A549 (cell line): ENCODE data around the gene SALL4. TPM values are rescaled to one million over a fixed set of nuclear protein-coding genes. Genes with fewer than 3 reads are reported as not detected.

Source experiments
- ATAC-seq, 2 experiments: fragments of 200-7000 bp in 1 of 2; fragments of >200 bp in 1 of 2; cut with Nextera tagmentation in 1 of 2; cut with Tn5 transposase in 1 of 2; 3 replicates each; pipeline versions ENCODE4 v1.8.0 to v1.9.1; 2018 to 2020; ENCODE audit warnings: mild to moderate bottlenecking in 1 of 2, moderate library complexity in 1 of 2
- CTCF ChIA-PET: fragments of 300-600 bp; sonication (Branson Sonifier 250); formaldehyde crosslinking; extraction: SDS; loops from one replicate; lab custom pipeline; 2021; ENCODE audit warnings: antibody characterized with exemption, inconsistent platforms; lab: Yijun Ruan, JAX
- POLR2A ChIA-PET: fragments of 350-600 bp; formaldehyde crosslinking; extraction: SDS; loops from one replicate; lab custom pipeline; 2021; ENCODE audit warnings: antibody characterized with exemption, inconsistent platforms; lab: Yijun Ruan, JAX
- DNase-seq, 2 experiments: peaks; one replicate each; pipeline versions ENCODE4 v3.0.0 to v3.0.0-alpha.2; 2011 to 2016; ENCODE audit warnings: low read depth in 1 of 2, low spot score in 1 of 2
- FAIRE-seq: peaks from 2 replicates; lab custom pipeline; 2011; peaks lifted over from hg19 to GRCh38; lab: Jason Lieb, UNC
- H3K27ac ChIP-seq, 2 experiments: fragments of >200 bp; sonication (Bioruptor Twin); formaldehyde crosslinking; 3 replicates each; pipeline ENCODE4 v1.5.1; 2016 to 2017
- H3K4me1 ChIP-seq: fragments of >200 bp; sonication (Bioruptor Twin); formaldehyde crosslinking; 3 replicates; pipeline ENCODE4 v1.6.1; 2016
- H3K4me2 ChIP-seq: fragments of >200 bp; sonication (Bioruptor Twin); formaldehyde crosslinking; 3 replicates; pipeline ENCODE4 v1.6.1; 2016
- H3K4me3 ChIP-seq: fragments of >200 bp; sonication (Bioruptor Twin); formaldehyde crosslinking; 3 replicates; pipeline ENCODE4 v1.5.1; 2016
- H3K9me3 ChIP-seq: fragments of >200 bp; sonication (Bioruptor Twin); formaldehyde crosslinking; 3 replicates; pipeline ENCODE4 v1.6.1; 2016
- BHLHE40 ChIP-seq: IDR thresholded peaks from 2 replicates; pipeline ENCODE4 v1.6.1; 2012; ENCODE audit warnings: low read depth, low read length, inconsistent platforms
- CBX8 ChIP-seq: fragments of 200-600 bp; sonication (generic); IDR thresholded peaks from 2 replicates; pipeline ENCODE4 v1.6.1; 2016
- CEBPB ChIP-seq, 2 experiments: fragments of >200 bp in 1 of 2; sonication (Bioruptor Twin) in 1 of 2; formaldehyde crosslinking in 1 of 2; IDR thresholded peaks; 2 replicates each; pipeline ENCODE4 v1.6.1; 2012 to 2016
- CHD4 ChIP-seq: fragments of 200-600 bp; sonication (generic); IDR thresholded peaks from 2 replicates; pipeline ENCODE4 v1.6.1; 2016; ENCODE audit warnings: antibody characterized with exemption, mild to moderate bottlenecking, borderline replicate concordance
- EHMT2 ChIP-seq: fragments of 200-600 bp; sonication (generic); IDR thresholded peaks from 2 replicates; pipeline ENCODE4 v1.6.1; 2016; ENCODE audit warnings: antibody characterized with exemption, low read depth, mild to moderate bottlenecking, moderate library complexity
- ELK1 ChIP-seq: fragments of 150-350 bp; IDR thresholded peaks from 2 replicates; pipeline ENCODE4 v1.6.1; 2014; ENCODE audit warnings: low read depth, mild to moderate bottlenecking, low read length
- EP300 ChIP-seq, 2 experiments: fragments of >200 bp; sonication (Bioruptor Twin); formaldehyde crosslinking; IDR thresholded peaks; 2 replicates in 1 of 2; 3 replicates in 1 of 2; pipeline ENCODE4 v1.6.1; 2016 to 2017
- FOSB ChIP-seq: fragments of 250-450 bp; sonication (Bioruptor Pico); IDR thresholded peaks from 2 replicates; pipeline ENCODE4 v1.5.0; 2020; ENCODE audit warnings: mild to moderate bottlenecking, moderate library complexity
- FOSL2 ChIP-seq, 2 experiments: fragments of 450-650 bp in 1 of 2; fragments of >200 bp in 1 of 2; sonication (Bioruptor Twin) in 1 of 2; formaldehyde crosslinking; IDR thresholded peaks; 2 replicates each; pipeline versions ENCODE4 v1.5.0 to v1.6.1; 2016 to 2020; ENCODE audit warnings: mild to moderate bottlenecking in 1 of 2, moderate library complexity in 1 of 2
- GATA3 ChIP-seq: IDR thresholded peaks from 2 replicates; pipeline ENCODE4 v1.6.1; 2012; ENCODE audit warnings: borderline replicate concordance
- HDAC2 ChIP-seq: fragments of 200-600 bp; sonication (generic); IDR thresholded peaks from 2 replicates; pipeline ENCODE4 v1.6.1; 2016
- HOXA7 ChIP-seq: fragments of 250-450 bp; sonication (Bioruptor Pico); IDR thresholded peaks from 2 replicates; pipeline ENCODE4 v1.5.0; 2020; ENCODE audit warnings: mild to moderate bottlenecking, moderate library complexity
- HOXB13 ChIP-seq: fragments of 250-450 bp; sonication (Bioruptor Pico); IDR thresholded peaks from 2 replicates; pipeline ENCODE4 v1.5.0; 2020; ENCODE audit warnings: low read depth, mild to moderate bottlenecking, moderate library complexity
- MAFK ChIP-seq: fragments of 450-650 bp; IDR thresholded peaks from 2 replicates; pipeline ENCODE4 v1.6.1; 2014; ENCODE audit not compliant: partially characterized antibody
- MYC ChIP-seq: IDR thresholded peaks from 2 replicates; pipeline ENCODE4 v1.6.1; 2012; ENCODE audit warnings: mild to moderate bottlenecking, inconsistent platforms, low read length, improper control_type of control experiment, borderline replicate concordance
- NFE2L2 ChIP-seq: fragments of 150-350 bp; conservative IDR thresholded peaks from 2 replicates; pipeline ENCODE4 v1.6.1; 2014; ENCODE audit warnings: low read length
- PHF8 ChIP-seq: fragments of 200-600 bp; sonication (generic); IDR thresholded peaks from 2 replicates; pipeline ENCODE4 v1.6.1; 2016; ENCODE audit warnings: low read depth, mild to moderate bottlenecking, antibody characterized with exemption, moderate library complexity, borderline replicate concordance
- POLR2AphosphoS2 ChIP-seq: conservative IDR thresholded peaks from 2 replicates; pipeline ENCODE4 v1.6.1; 2012; ENCODE audit warnings: low read length, improper control_type of control experiment, inconsistent platforms
- RARB ChIP-seq: fragments of 250-450 bp; sonication (Bioruptor Pico); IDR thresholded peaks from 2 replicates; pipeline ENCODE4 v1.8.0; 2021; ENCODE audit warnings: mild to moderate bottlenecking, moderate library complexity
- RNF2 ChIP-seq: fragments of 200-600 bp; sonication (generic); IDR thresholded peaks from 2 replicates; pipeline ENCODE4 v1.6.1; 2016; ENCODE audit warnings: low read depth, mild to moderate bottlenecking, antibody characterized with exemption, moderate library complexity, borderline replicate concordance
- SMC3 ChIP-seq: fragments of >200 bp; sonication (Bioruptor Twin); formaldehyde crosslinking; IDR thresholded peaks from 3 replicates; pipeline ENCODE4 v1.6.1; 2018; ENCODE audit warnings: inconsistent platforms
- TFCP2L1 ChIP-seq: fragments of 250-450 bp; sonication (Bioruptor Pico); IDR thresholded peaks from 2 replicates; pipeline ENCODE4 v1.5.0; 2021; ENCODE audit warnings: mild to moderate bottlenecking
- TP53 ChIP-seq: fragments of 250-450 bp; sonication (Bioruptor Pico); IDR thresholded peaks from 2 replicates; pipeline ENCODE4 v1.5.0; 2021; ENCODE audit warnings: mild to moderate bottlenecking, moderate library complexity
- ZFP36 ChIP-seq: fragments of 450-650 bp; IDR thresholded peaks from 2 replicates; pipeline ENCODE4 v1.6.1; 2014; ENCODE audit warnings: borderline replicate concordance; ENCODE audit not compliant: partially characterized antibody
- ZSCAN20 ChIP-seq: fragments of 250-450 bp; sonication (Bioruptor Pico); IDR thresholded peaks from 2 replicates; pipeline ENCODE4 v1.8.0; 2022; ENCODE audit warnings: mild to moderate bottlenecking, moderate library complexity
- WGBS: methylation state at CpG from one replicate; pipeline ENCODE4 v1.1.6; 2017; ENCODE audit errors: missing lambda C conversion rate; 5-methylcytosine and 5-hydroxymethylcytosine counted together
- polyA plus RNA-seq, 4 experiments: library from polyadenylated mRNA; depleted of rRNA in 3 of 4; stranded (reverse); fragments of >200 nt; fragmentation: RNase III in 1 of 4; extraction: RNeasy Plus Mini Kit Qiagen cat#74134 plus additional on column Dnase treatment in 1 of 4; gene quantifications; 2 replicates in 3 of 4; 3 replicates in 1 of 4; pipeline ENCODE4 v1.2.3, GENCODE V29; 2011 to 2017
- TF ChIP-seq, protein P1 (sequence below): fragments of >200 bp; sonication (Bioruptor Twin); formaldehyde crosslinking; IDR thresholded peaks from 2 replicates; pipeline ENCODE4 v1.6.1; 2016
- TF ChIP-seq, protein P2 (sequence below): IDR thresholded peaks from 2 replicates; pipeline ENCODE4 v1.6.1; 2012
- TF ChIP-seq, protein P3 (sequence below): fragments of 250-450 bp; sonication (Bioruptor Pico); IDR thresholded peaks from 2 replicates; pipeline ENCODE4 v1.5.0; 2021; ENCODE audit warnings: mild to moderate bottlenecking, moderate library complexity, borderline replicate concordance

The SALL4 gene
- polyA plus RNA-seq, 2 of the 4 experiments (the other 2 are of a cell fraction) = 2.3 to 7.6 TPM

DNA sequence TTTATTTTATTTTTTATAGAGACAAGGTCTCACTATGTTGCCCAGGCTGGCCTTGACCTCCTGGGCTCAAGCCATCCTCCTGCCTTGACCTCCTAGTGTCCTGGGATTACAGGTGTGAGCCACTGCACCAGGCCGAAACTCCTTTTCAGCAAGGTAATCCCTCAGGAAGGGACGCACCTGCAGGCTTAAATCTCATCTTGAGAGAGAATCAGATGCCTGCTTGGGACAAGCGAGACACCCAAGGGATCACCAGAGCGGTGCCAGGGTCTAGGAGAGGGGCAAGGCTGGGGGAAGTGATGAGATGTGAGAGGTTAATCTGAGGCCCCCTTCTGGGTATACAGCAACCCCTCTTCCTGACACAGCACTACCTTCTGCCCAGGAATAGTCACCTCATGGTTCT lies 30.1 kb downstream of the SALL4 start:
- CTCF ChIA-PET = no interaction called here
- H3K4me3 ChIP-seq = no peak overlapping the region
- 92% methylated on average over 4 of the region's 4 CpGs for WGBS

GRCh38 chr20:51769976-51770615 lies 32.2 kb downstream of the SALL4 start:
- WGBS = 97% methylated on average over 9 of the region's 9 CpGs
- TF ChIP-seq CBX8 (no peak), PHF8 (no peak), CEBPB (IDR thresholded peaks at IDR 0.05) (no peak), BHLHE40 (no peak)
- TF ChIP-seq, protein P1, sequence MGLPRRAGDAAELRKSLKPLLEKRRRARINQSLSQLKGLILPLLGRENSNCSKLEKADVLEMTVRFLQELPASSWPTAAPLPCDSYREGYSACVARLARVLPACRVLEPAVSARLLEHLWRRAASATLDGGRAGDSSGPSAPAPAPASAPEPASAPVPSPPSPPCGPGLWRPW = no peak
- Histone ChIP-seq H3K4me2 (no peak overlapping the region), H3K27ac (no peak overlapping the region), H3K4me1 (peaks cover 9% of the 10 kb centered on the region; the same call in 2 of the 3 replicates), H3K4me3 (no peak overlapping the region), H3K9me3 (no peaks in the 10 kb centered on the region)
- ATAC-seq (no peak), FAIRE-seq (no peak), DNase-seq (no peak)
- ChIA-PET CTCF (interaction anchor here (0.6 kb wide), 1 partner anchor 132 kb away, joined by 7 read pairs; no protein-coding TSS in a partner anchor), POLR2A (no interaction called here)

More for the DNA sequence above, 30.1 kb downstream of the SALL4 start:
- TF ChIP-seq TFCP2L1 = no peak
- TF ChIP-seq, protein P2, sequence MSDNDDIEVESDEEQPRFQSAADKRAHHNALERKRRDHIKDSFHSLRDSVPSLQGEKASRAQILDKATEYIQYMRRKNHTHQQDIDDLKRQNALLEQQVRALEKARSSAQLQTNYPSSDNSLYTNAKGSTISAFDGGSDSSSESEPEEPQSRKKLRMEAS = no peak
- no peak for TF ChIP-seq CHD4
- TF ChIP-seq, protein P3, sequence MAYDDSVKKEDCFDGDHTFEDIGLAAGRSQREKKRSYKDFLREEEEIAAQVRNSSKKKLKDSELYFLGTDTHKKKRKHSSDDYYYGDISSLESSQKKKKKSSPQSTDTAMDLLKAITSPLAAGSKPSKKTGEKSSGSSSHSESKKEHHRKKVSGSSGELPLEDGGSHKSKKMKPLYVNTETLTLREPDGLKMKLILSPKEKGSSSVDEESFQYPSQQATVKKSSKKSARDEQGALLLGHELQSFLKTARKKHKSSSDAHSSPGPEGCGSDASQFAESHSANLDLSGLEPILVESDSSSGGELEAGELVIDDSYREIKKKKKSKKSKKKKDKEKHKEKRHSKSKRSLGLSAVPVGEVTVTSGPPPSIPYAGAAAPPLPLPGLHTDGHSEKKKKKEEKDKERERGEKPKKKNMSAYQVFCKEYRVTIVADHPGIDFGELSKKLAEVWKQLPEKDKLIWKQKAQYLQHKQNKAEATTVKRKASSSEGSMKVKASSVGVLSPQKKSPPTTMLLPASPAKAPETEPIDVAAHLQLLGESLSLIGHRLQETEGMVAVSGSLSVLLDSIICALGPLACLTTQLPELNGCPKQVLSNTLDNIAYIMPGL (CRISPR knock-in tag) = no peak
- no peak for TF ChIP-seq RNF2
- TF ChIP-seq HOXB13 = no peak
- no peak for TF ChIP-seq TP53 (CRISPR knock-in tag)
- TF ChIP-seq NFE2L2 = no peak
- TF ChIP-seq ELK1 = no peak
- TF ChIP-seq PHF8 = no peak
- TF ChIP-seq BHLHE40 = no peak
- TF ChIP-seq FOSL2 (IDR thresholded peaks at IDR 0.05) = no peak
- no peak for TF ChIP-seq FOSL2 (CRISPR knock-in tag; IDR thresholded peaks at IDR 0.05)
- TF ChIP-seq FOSB (CRISPR knock-in tag) = no peak
- TF ChIP-seq EP300 (IDR thresholded peaks at IDR 0.05) = no peak
- POLR2A ChIA-PET = no interaction called here
- no peak for DNase-seq
- Histone ChIP-seq H3K9me3 (no peaks in the 10 kb centered on the region), H3K27ac (no peak overlapping the region), H3K4me1 (no peaks in the 10 kb centered on the region), H3K4me2 (no peak overlapping the region)
- no peak for ATAC-seq
- no peak for FAIRE-seq

- 77% methylated on average over 12 of the region's 16 CpGs for WGBS
- ChIA-PET POLR2A (no interaction called here), CTCF (no interaction called here)
- peak overlapping the region; percentile 89; the same call in 1 of the 3 replicates for H3K4me3 ChIP-seq
- ATAC-seq = no peak
- no peak for DNase-seq
- TF ChIP-seq MYC (no peak), HOXA7 (CRISPR knock-in tag) (no peak), ELK1 (no peak), EHMT2 (no peak), BHLHE40 (no peak), ZSCAN20 (CRISPR knock-in tag) (no peak), SMC3 (no peak), CEBPB (IDR thresholded peaks at IDR 0.05) (no peak), GATA3 (no peak), MAFK (no peak), RARB (CRISPR knock-in tag) (no peak), ZFP36 (no peak), POLR2AphosphoS2 (no peak), HDAC2 (no peak)
- TF ChIP-seq, protein P1 = no peak
- H3K4me2 ChIP-seq = peak overlapping the region; percentile 51
- FAIRE-seq = no peak
- peak overlapping the region; percentile 83 to 97; a peak in 5 of 6 replicates for H3K27ac ChIP-seq
- H3K9me3 ChIP-seq = no peaks in the 10 kb centered on the region
- peaks cover 9% of the 10 kb centered on the region; the same call in 2 of the 3 replicates for H3K4me1 ChIP-seq
Measured at GRCh38 chr20:51768759-51769517, 33.4 kb downstream of the SALL4 start.
